NCI-H748 (cell line): ENCODE data around the gene HNF1B.
A peak's percentile ranks its signal among the peaks of the same experiment; 100 is the strongest.

ENCODE experiments used
- DNase-seq: peaks from one replicate; lab custom pipeline; 2025; ENCODE audit not compliant: unreplicated experiment; lab: John Stamatoyannopoulos, UW

The HNF1B gene

GRCh38 chr17:37761961-37762360 is 17.1 kb upstream of the HNF1B start:
- DNase-seq = no peak

GRCh38 chr17:37761059-37761458 is 16.2 kb upstream of the HNF1B start:
- DNase-seq = no peak

DNA sequence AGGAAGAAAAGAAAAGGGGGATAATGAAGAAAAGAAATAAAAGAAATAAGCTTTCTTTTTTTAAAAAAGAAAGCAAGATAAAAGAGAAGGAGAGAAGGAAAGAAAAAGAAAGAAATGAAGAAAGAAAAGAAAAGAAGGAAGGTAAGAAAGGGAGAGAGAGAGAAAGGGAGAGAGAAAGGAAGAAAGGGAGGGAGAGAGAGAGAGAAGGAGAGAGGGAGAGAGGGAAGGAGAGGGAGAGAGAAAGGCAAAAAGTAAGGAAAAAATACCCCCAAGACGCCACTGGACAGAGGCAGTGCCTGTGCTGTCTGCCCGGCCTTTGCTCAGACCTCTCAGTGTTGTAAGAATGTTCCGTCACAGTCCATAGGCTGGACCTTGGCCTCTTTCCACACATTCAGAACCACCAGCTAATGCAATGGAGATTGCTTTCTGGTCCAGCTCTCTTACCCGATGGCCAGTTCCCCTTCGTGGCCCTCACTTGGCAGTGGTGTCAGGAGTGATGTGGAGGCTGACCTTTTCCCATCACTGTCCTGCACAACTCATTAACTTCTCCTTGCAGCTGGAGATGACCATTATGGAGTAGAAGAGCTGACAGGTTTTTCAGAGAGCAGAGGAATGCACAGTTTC is 14.3 kb upstream of the HNF1B start:
- DNase-seq = no peak

- no peak for DNase-seq
These were observed 11.2 kb upstream of the HNF1B start for GRCh38 chr17:37756051-37756450.

DNA sequence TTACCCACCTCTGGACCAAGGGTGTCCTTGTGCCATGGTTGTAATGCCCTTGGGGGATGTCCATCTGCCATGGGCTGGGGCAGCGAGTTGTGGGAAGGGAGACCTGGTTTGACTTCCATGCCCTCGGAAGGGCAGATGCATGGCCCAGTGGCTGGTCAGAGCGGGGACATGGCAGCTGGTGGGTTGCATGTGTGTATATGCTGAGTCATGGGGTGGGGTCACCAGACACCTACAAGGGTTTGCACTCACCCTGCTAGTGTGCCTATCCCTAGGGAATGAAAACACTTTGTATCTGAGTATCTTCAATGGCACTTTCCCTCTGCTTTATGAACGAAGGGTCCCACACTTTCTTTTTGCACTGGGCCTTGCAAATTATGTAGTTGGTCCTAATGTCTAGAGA is 10.6 kb upstream of the HNF1B start:
- no peak for DNase-seq

DNA sequence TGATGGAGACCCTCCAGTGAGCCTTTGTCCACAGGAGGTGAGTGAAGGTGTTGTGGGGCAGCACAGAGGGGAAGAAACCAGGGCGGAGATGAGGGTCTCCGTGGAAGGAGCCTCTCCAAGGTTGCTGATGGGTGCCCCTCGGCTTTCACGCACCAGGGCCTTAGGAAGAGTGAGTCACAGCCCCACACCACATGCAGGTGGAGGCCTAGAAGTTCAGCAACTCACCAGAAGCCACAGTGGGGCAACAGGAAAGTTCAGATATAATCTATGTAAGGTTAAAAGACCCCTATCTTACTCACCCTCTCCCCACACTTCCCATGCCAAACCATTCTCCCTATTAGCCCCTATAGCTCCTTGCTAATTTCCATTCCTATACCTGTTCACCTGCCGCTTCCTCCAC is 9.5 kb upstream of the HNF1B start:
- no peak for DNase-seq

GRCh38 chr17:37752482-37752881 is 7.6 kb upstream of the HNF1B start:
- no peak for DNase-seq

- DNase-seq = no peak
These were observed 6.1 kb upstream of the HNF1B start for GRCh38 chr17:37750768-37751475.

DNA sequence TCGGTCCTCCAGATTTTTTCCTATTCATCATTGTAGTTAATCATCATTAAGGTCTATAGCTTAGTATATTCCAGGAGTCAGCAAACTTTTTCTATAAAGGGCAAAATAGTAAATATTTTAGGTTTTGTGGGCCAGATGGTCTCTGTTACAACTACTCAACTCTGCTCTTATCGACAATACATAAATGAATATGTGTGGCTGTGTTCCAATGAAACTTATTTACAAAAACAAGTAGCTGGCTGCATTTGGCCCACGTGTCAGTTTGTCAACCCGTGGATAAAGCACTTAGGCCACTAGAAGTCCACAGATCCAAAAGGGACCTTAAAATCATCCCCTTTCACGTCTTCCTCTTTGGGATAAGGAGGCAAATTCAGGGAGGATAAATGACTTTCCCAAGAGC is 5.4 kb upstream of the HNF1B start:
- DNase-seq = no peak

GRCh38 chr17:37747222-37747621 is 2.4 kb upstream of the HNF1B start:
- no peak for DNase-seq

DNA sequence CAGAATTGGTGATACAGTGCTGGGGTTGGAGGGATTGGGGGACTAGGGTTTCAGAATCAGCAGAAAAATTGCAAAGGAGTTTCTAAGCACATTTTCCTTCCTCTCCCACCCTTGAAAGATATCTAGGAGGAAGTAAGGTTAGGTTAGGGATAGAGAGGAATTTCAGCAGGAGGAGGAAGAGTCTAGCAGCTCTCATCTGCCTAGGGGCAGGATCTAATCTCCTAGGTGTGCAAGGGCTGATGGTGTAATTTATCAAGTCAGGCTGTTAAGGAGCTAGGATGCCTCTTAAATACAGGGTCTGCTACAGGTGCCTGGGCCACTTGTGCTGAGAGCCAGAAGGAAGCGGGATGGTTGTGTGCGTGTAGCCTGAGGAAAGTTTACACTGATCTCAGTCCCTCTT is 1.8 kb upstream of the HNF1B start:
- DNase-seq = no peak

DNA sequence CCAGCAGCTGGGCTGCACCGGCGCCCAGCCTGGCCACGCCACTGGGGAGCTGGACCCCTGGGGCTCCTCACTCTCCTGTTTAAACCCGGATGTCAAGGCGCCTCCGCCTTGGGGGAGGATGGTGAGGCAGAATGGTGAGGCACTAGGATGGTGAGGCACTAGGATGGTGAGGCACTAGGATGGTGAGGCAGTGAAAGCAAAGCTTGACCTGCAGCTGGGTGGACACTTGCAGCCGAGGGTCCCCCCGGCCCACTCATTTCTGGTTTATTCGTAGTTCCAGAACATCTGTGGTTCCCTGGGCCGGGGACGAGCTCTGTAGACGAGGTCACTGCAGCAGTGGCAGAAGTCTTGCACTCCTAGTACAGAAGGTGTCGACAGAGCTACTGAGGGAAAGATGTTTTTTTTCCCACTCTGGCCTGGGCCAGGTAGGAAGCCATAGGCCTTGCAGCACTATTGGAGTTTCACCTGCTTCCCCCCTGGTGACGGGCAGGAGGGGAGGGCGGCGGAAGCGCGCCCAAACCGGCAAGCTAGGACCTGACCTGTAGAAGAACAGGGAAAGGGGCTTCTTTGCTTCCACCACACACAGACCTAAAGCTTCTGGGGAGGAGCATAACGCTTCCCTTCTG is 1.1 kb upstream of the HNF1B start:
- DNase-seq = no peak

DNA sequence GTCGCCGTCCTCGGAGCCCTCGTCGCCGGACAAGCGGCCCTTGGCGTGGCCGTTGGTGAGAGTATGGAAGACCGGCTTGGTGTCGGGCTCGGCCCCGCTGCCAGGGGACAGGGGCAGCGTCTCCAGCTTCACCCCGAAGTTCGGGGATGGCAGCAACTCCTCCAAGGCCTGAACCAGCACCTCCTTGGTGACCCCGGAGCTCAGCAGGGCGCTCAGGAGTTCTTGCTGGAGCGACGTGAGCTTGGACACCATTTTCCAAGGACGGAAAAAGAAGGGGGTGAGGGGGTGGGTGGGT is 279 bp downstream of the HNF1B start:
- DNase-seq = no peak

GRCh38 chr17:37743875-37744632 is 805 bp downstream of the HNF1B start:
- no peak for DNase-seq

- peak; percentile 30 for DNase-seq
These were observed 1.3 kb downstream of the HNF1B start for GRCh38 chr17:37743612-37743874.

DNA sequence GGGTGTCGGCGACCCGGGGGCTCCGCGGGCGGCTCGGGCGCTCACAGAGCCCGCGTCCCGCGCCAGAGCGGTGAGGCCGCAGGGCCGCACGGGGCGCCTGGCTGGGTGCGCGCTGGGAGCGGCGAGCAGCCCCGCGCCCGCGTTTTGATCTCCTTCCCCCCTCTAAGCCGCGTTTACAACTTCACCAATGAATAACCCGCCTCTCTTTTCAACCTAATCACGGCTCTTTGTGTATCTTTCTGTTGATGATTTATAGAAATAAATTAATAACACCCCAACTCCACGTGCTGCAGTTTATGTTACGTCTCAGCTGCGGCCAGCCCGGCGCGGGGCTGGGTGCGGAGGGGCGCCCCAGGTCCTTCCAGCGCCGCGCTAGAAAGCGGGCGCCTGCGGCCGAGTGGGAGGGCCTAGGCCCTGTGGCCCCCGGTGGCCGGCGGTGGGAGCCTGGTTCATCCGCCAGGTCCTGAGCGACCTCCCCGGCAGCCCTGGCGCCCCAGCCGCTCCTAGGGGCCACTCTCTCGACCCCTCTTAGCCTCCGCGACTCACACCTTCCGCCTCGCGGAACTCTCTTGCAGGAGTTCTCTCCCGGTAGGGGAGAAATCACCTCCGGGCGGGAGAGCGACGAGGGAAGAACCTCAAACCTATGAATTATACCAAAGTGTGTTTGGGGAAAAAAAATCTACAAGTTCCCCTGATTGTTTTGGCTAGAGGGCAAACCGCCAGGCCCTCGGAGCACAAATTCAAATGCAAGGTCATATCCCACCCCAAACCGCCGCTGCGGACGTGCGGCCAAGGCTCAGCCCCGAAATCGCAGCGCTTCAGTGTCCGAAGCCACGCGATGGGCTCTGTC is 1.9 kb downstream of the HNF1B start:
- peak; percentile 41 for DNase-seq

- peak; percentile 42 for DNase-seq
These were observed 2.6 kb downstream of the HNF1B start for GRCh38 chr17:37742116-37742761.

GRCh38 chr17:37741341-37742115 is 3.3 kb downstream of the HNF1B start:
- DNase-seq = no peak

GRCh38 chr17:37740915-37741314 is 3.9 kb downstream of the HNF1B start:
- no peak for DNase-seq

DNA sequence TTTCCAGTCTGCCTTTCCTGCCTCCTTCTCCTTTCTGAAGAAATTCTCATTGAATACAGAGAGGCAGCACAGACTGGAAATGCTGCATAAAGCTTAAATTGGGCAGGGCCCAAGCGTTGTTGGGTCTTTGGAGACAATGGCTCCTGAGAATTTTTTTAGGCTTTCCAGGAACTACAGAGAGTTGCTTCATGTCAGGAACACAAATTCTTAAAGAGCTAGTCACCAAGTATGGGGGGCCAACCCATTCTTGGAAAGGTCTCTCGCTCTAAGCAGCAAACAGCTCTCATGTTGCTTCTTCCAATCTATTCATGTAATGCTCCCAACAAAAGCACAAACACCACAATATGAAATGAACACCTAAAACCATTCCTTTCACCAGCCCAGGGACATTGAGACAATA is 6.9 kb downstream of the HNF1B start:
- no peak for DNase-seq
